GM18505 (cell line): ENCODE results near the gene LRMDA.

ENCODE experiments used
- ATAC-seq: cut with Tn5 transposase; IDR thresholded peaks from one replicate; pipeline ENCODE4 v1.9.1; 2021; ENCODE audit not compliant: unreplicated experiment
- POLR2A ChIP-seq: IDR thresholded peaks from 4 replicates; pipeline ENCODE4 v1.6.1; 2011; ENCODE audit warnings: borderline replicate concordance; ENCODE audit not compliant: insufficient read depth, insufficient read length; ENCODE audit errors: extremely low read depth

The LRMDA gene

DNA sequence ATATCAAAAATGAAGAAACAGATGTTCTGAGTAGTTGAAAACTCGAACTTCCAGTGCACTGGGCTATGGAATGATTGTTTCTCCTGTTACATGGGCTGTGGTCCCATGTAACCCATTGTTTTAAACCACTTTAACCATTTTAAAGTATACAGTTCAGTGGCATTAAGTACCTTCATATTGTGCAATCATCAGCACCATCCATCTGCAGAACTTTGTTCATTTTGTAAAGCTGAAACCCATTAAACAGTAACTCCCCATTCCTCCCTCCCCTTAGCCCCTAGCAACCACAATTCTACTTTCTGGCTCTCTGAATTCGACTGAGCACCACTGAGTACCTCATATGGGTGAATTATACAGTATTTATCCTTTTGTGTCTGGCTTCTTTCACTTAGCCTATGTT lies 217.4 kb downstream of the LRMDA start:
- TF ChIP-seq POLR2A, result no peak
- ATAC-seq, result no peak

DNA sequence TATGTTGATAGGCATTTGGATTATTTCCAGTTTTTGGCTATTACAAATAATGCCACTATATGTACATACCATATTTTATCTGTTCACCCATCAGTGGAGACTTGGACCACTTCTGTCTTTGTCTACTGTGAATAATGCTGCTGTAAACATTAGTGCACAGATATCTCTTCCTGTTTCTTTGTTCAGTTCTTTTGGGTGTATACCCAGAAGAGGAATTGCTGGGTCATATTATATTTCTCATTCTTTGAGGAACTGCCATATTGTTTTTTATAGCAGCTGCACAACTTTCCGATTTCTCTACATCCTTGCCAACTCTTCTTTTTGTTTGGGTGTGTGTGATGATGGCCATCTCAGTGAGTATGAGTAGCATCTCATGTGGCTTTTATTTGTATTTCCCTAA lies 218.0 kb downstream of the LRMDA start:
- TF ChIP-seq POLR2A, result no peak
- ATAC-seq, result no peak

DNA sequence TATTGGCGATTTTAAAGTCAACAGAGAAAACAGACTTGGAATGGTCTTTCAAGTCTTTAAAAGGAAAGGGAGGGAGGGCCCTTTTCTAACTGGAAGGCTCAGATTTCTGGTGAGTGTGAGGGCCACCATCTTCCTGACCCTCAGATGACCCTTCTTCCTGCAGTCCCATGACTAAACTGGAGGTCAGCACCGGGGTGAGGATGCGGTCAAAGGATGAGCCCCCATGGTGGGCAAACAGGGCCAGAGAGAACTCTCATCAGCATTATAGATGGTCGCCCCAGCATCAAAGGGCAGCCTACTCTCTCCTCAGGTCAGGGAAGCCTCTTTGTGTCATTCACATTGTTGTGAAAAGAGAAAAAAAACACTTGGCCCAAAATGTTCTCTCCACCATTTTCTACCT lies 219.2 kb downstream of the LRMDA start:
- no peak for ATAC-seq
- no peak for TF ChIP-seq POLR2A

DNA sequence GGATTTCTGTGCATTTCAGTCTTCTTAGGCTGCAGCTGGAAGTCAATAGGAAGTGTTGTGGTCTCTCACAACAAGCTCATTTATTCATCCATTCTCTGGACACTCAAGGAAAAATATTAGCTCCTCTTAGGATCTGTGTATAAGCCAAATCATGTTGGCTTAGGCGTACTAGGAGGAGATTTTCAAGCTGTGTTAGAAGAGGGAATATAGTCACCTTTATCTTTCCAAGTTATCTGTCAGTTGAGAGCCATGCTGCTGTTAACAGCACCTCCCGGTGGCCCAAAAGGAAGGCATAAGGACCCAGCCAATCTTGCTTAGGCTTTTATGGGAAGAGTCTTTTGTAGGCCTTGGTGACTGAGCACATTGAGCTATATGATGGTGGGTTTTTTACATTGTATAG lies 220.0 kb downstream of the LRMDA start:
- no peak for TF ChIP-seq POLR2A
- no peak for ATAC-seq

DNA sequence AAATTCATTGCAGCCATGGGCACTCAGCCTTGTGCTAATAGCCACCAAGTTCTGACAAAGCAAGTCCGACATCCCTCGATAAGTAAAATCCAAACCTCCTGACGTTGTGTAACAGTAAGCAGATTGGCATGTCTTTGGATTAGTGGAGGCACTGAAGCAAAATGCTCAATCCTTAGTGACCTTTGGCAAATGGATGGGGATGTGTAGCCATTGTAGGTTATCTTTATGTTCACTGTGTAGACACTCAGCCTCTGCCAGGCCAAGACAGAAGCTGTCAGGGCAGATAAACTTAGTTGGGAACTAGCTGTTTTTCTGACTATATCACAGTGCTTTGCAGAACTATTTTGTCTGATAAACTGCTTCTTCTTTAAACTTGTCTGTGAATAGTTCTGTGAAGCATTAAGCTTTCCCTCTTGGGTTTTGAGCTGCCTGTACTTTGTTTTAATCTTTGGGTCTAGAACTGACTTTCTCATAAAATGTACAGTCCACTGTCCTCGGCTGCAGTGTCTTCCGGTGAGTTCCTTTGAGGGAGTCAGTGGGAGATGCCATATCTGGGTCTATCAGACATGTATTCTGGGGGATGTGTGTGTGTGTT lies 220.8 kb downstream of the LRMDA start:
- no peak for TF ChIP-seq POLR2A
- ATAC-seq, result no peak

DNA sequence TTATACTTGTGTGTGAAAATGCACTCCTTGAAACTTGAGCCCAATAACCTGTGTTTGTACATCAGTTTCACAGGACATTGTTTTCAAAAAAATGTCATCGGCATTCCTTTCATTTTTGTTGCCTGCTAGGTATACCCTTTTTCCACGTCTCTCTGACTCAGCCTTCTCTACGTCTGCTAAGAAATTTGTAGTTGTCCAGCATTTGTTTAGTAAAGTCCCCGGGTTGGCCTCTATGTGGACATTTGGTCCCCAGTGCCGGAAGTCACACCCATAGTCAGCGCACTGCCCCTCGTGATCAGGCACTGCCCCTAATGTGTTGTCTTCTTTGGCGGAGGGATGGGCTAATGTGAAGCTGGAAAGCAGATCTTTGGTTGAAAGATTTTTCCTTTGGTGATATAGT lies 222.3 kb downstream of the LRMDA start:
- ATAC-seq, result no peak
- TF ChIP-seq POLR2A, result no peak

DNA sequence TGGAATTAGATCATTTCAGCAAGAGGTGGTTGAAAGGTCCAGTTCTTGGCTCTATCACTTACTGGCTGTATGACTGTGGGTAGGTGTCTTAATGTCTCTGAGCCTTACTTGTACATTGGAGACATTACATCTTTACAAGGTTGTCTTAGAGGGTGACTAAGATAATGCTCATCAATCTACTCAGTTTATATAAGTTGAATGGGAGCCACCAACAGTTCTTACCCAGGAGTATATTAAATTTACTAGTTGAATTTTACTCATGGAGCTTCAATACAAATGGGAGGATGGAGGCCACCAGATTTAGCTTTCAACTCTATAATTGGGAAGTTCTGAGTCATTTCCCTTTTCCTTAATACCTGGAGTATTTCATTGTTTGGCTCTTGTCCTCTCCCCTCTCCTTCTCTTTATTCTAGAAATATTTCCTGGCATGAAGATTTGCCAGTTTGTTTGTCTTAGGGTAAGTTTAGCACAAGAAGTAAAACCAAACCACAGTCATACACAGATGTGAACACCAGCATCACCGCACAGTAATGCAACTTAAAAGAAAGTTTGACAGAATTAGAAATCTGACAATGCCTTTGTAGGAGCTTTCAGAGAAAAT lies 222.8 kb downstream of the LRMDA start:
- no peak for ATAC-seq
- TF ChIP-seq POLR2A, result no peak

DNA sequence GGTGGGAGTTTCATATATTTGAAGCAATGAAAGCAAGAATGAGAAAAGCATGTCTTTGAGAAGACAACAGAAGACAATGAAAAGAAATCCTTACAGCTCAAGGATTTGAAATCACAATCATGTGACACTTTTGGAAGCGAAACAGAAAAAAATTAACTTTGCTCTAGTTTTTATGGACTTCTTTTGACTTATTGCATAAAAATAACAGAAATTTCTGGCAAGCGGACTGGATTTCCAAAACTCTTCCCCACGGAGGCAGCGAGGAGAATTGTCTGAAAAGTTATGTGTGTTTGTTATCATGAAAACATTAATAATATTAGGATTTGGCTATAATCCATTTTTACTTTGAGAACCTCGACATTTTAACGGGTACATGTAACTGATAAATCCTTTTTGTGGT lies 223.3 kb downstream of the LRMDA start:
- no peak for ATAC-seq
- no peak for TF ChIP-seq POLR2A

DNA sequence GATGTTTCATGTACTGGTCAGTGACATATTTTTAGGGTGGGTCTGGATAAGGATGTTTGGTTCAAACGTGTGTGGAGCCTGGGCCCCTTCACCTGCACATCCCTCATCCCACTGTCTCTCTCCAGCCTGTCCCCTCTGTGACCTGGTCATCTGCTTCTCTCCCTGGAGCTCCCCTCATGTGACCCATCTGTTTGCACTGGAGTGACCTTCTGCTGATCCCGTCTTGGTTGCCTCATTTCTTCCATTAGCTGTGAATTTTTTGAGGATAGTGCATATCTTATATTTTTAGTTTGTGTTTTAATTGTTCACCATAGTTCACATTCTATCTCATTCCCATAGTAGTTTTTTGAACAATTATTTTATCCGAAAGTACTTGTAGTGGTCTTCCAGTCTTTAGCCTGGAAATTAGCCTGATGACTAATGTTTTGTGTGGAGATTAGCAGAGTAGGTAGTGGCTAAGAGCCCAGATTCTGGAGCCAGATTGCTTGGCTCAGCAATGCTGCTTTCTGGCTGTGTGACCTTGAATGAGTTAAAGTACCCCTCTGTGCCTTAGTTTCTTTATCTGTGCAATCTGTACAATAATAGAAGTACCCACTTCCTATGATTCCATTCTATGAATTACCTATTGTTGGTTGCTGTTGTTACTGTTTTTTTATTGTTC lies 224.5 kb downstream of the LRMDA start:
- no peak for TF ChIP-seq POLR2A
- ATAC-seq, result no peak

DNA sequence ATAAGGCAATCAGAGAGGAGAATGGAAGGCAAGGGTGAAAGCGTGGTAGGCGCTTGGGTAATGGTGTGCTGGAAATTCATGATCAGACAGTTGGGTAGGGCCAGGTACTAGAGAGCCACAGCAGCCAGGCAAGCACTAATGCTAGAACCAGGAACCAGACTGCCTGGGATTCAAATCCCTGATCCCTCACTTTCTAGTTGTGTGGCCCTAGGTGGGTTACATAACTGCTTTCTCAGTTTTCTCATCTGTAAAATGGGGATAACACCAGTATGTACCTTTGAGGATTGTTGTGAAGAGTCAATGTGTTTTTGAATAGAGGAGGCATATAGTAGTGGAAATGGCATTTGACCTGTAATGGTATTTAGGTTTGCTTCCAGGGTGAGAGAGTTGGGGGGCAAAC lies 225.9 kb downstream of the LRMDA start:
- no peak for ATAC-seq
- no peak for TF ChIP-seq POLR2A

DNA sequence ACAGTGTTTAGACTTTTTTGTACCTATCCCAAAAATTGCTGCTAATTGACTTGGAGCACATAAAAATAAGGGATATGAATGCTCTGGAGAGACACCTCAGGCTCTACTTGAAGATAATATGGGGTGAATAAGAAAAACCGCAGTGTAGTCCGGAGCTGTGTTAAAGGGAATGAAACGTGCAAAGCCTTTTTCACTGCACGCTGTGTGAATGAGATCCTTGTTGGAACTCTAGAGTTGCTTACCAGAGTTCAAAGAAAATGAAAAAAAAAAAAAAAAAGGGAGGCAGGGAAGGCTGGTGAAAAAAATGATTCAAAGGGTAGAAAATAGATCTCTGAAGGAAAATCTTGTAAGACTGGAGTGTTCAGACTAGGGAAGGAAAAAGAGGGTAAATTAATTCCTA lies 226.6 kb downstream of the LRMDA start:
- no peak for ATAC-seq
- TF ChIP-seq POLR2A, result no peak

DNA sequence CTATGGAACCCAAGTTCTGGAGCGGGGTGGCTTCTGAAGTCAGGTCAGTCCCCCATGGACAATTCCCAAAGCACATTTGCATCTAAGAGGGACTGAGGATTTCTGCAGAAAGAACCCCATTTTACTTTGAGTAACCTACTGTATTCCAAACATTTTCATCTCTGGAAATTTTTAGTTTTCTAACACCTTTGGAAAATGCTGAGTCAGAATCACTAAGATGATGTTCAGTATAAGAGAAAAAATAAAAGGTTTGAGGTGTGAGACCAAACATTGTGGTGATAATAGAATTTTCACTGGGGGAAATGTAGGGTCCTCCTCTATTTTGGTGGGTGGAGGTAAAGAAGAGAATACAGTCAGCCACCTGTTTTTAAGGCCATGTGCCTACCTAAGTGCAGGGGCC lies 227.1 kb downstream of the LRMDA start:
- ATAC-seq, result no peak
- no peak for TF ChIP-seq POLR2A

DNA sequence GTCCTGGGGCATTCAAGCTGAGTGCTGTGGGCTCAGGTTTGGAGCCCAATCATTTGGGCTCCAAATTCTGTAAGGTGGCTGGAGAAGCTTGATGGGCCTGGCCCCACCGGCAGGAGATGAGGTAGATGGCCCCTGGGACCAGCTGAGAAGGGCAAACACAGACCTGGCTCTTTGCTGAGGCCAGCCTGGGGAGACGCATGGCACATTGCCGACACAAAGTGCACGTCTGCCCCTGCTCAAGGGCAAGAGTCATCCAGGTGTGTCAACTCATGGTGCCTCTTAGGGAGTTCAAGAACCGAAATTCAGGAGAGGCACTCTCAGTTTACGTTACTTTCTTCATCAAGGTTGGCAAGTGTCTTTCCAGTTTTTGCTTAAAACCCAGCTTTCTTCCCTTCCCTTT lies 227.5 kb downstream of the LRMDA start:
- no peak for TF ChIP-seq POLR2A
- no peak for ATAC-seq

DNA sequence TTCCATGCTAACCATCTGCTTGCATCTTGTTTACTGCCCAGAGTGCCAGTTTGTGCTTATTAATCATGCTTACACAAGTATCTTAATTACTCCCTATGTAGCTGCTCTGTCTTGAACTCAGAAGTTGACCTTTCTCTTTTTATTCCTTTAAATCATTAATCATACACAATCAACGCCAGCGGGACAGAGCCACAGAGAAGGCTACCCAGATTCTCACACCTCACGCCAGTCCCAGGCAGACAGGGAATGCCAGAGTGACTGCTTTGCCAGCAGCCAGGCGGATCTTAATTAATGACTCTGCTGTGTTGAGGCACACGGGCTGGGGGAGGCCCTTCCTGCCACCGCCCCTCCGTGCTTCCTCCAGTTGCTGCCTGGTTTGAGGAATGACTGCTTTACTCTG lies 229.4 kb downstream of the LRMDA start:
- ATAC-seq, result no peak

DNA sequence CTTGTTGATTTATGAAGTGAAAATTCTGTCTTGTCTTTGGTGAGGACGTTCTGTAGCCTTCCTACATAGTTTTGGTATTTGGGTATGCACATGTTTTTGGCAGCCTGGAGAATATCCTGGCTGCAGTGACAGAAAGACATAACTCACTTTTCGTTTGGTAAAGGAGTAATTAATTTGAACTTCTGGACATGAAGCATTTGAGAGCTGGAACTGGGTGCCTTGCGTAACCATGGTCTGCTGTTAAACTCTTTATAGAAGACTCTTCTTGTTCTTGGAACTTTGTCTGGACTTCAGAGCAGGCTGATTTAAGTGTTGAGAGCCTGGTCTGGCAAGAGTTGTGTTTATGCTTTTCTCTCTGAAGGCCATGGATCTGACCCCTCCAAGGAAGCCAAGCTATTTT lies 231.3 kb downstream of the LRMDA start:
- no peak for ATAC-seq
- no peak for TF ChIP-seq POLR2A

More for the DNA sequence above, 229.4 kb downstream of the LRMDA start:
- no peak for TF ChIP-seq POLR2A

DNA sequence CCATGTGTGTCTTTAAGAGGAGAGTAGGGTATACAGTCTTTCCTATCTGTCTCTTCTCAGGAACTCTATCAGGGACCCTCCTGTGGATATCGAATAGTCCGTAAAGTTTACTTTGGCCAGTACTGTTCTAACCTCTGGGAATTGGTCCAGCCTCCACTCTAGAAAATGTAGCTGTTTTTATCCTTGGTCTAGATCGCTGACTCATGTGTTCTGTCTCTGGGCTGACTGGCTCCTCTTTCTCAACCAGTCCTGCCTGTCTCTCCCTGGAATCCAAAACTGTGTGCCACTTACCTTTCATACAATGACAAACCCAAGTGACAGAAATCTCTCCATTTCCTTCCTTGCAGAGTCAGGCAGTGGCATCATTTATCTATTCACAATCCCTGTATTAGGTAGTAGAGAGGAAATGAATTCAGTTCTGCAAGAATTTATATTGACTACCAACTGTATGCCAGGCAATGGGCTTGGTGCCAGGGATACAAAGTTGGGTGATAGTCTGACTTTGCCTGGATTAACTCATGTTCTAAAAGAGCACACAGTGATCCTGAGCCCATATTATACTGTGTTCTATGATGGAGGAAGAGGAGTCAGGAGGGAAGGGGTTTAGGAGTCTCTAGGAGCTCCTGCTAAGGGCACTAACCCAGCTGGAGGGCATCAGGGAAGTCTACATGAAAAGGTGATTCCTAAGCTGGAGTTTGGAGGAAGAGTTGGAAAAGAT lies 232.7 kb downstream of the LRMDA start:
- no peak for ATAC-seq
- TF ChIP-seq POLR2A, result no peak
